Astrocyte (in vitro differentiated cells and primary cell): ENCODE data around the gene SLC36A3. TPM values are rescaled to one million over a fixed set of nuclear protein-coding genes. Genes with fewer than 3 reads are reported as not detected.

Experiments used
- DNase-seq: peaks from one replicate; pipeline ENCODE4 v3.0.0-alpha.2; 2010; ENCODE audit warnings: low read depth
- FAIRE-seq: peaks from 2 replicates; lab custom pipeline; 2011; peaks lifted over from hg19 to GRCh38; lab: Jason Lieb, UNC
- H2AFZ ChIP-seq: 2 replicates; pipeline ENCODE4 v1.6.0; 2012; ENCODE audit warnings: low read depth, low read length, inconsistent platforms
- H3K27ac ChIP-seq: 2 replicates; pipeline ENCODE4 v1.5.1; 2011; ENCODE audit warnings: low read depth, low read length, inconsistent platforms
- H3K27me3 ChIP-seq: 2 replicates; pipeline ENCODE4 v1.6.0; 2011; ENCODE audit warnings: low read length, inconsistent platforms; ENCODE audit not compliant: insufficient read depth
- H3K36me3 ChIP-seq: 2 replicates; pipeline ENCODE4 v1.5.1; 2011; ENCODE audit warnings: low read length, inconsistent platforms; ENCODE audit not compliant: insufficient read depth
- H3K4me1 ChIP-seq: 2 replicates; pipeline ENCODE4 v1.5.1; 2011; ENCODE audit warnings: low read length, inconsistent platforms; ENCODE audit not compliant: insufficient read depth
- H3K4me2 ChIP-seq: 2 replicates; pipeline ENCODE4 v1.6.0; 2012; ENCODE audit warnings: low read length, inconsistent platforms
- H3K4me3 ChIP-seq: 2 replicates; pipeline ENCODE4 v1.5.1; 2011; ENCODE audit warnings: low read depth, mild to moderate bottlenecking, low read length, inconsistent platforms; ENCODE audit not compliant: insufficient read depth
- H3K79me2 ChIP-seq: 2 replicates; pipeline ENCODE4 v1.6.0; 2012; ENCODE audit warnings: mild to moderate bottlenecking, low read length, inconsistent platforms; ENCODE audit not compliant: insufficient read depth
- H3K9ac ChIP-seq: 2 replicates; pipeline ENCODE4 v1.6.0; 2012; ENCODE audit warnings: mild to moderate bottlenecking, low read length, inconsistent platforms
- H3K9me3 ChIP-seq: 2 replicates; pipeline ENCODE4 v1.5.1; 2012; ENCODE audit warnings: low read depth, mild to moderate bottlenecking, low read length, inconsistent platforms; ENCODE audit not compliant: insufficient read depth
- H4K20me1 ChIP-seq: 2 replicates; pipeline ENCODE4 v1.6.0; 2012; ENCODE audit warnings: low read length, inconsistent platforms; ENCODE audit not compliant: insufficient read depth
- H3K27ac Mint-ChIP-seq: one replicate; pipeline ENCODE4 v1.8.0; 2021; ENCODE audit warnings: mild to moderate bottlenecking, mixed read lengths; ENCODE audit not compliant: unreplicated experiment
- H3K27me3 Mint-ChIP-seq: one replicate; pipeline ENCODE4 v1.8.0; 2021; ENCODE audit warnings: low read depth, mixed read lengths; ENCODE audit not compliant: unreplicated experiment
- H3K36me3 Mint-ChIP-seq: one replicate; pipeline ENCODE4 v1.8.0; 2021; ENCODE audit warnings: low read depth, mixed read lengths; ENCODE audit not compliant: unreplicated experiment
- H3K4me1 Mint-ChIP-seq: one replicate; pipeline ENCODE4 v1.8.0; 2021; ENCODE audit warnings: low read depth, mixed read lengths; ENCODE audit not compliant: unreplicated experiment
- H3K4me3 Mint-ChIP-seq: one replicate; pipeline ENCODE4 v1.8.0; 2021; ENCODE audit warnings: mild to moderate bottlenecking, moderate library complexity, mixed read lengths; ENCODE audit not compliant: unreplicated experiment
- H3K9me3 Mint-ChIP-seq: one replicate; pipeline ENCODE4 v1.8.0; 2021; ENCODE audit warnings: mild to moderate bottlenecking, mixed read lengths; ENCODE audit not compliant: unreplicated experiment
- EZH2 ChIP-seq: IDR thresholded peaks from 2 replicates; pipeline ENCODE4 v1.6.1; 2012; ENCODE audit warnings: mild to moderate bottlenecking, low read length, inconsistent platforms; ENCODE audit not compliant: insufficient read depth
- total RNA-seq: library from RNA; stranded (reverse); gene quantifications from 2 replicates; pipeline ENCODE4 v1.2.1, GENCODE V29; 2021
- TF ChIP-seq, protein P1 (sequence below): IDR thresholded peaks from 2 replicates; pipeline ENCODE4 v1.5.1; 2011; ENCODE audit warnings: low read depth, mild to moderate bottlenecking, inconsistent platforms, low read length, moderate library complexity; ENCODE audit not compliant: insufficient read depth

The SLC36A3 gene
- total RNA-seq, 1 donor from 2014 or later, result not detected

DNA sequence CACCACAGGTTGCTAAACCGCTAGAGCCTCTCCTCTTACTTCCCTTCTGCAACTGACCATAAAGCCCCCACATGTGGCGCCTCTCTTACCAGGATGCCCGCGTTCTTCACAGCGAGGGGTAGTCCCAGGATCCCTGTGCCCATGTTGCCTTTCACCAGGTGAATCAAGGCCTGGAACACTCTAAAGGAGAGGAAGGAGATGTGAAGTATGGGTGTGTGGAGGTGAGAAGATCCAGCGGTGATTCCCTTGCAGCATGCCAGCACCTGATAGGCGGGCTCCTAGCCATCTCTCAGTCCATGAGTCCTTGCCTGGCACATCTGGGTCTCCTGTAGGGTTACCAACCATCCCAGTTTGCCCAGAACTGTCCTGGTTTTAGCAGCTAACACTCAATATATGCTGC, 40.5 kb upstream of the SLC36A3 start:
- peaks cover 53% of the 10 kb centered on the region for H3K27me3 Mint-ChIP-seq
- Histone ChIP-seq H3K9me3 (no peaks in the 10 kb centered on the region), H3K36me3 (no peaks in the 10 kb centered on the region), H3K79me2 (no peaks in the 10 kb centered on the region), H4K20me1 (no peaks in the 10 kb centered on the region), H3K4me3 (no peak overlapping the region), H2AFZ (no peak overlapping the region), H3K4me2 (no peak overlapping the region), H3K4me1 (no peaks in the 10 kb centered on the region), H3K27ac (no peak overlapping the region), H3K9ac (no peak overlapping the region), H3K27me3 (peaks cover 9% of the 10 kb centered on the region)
- FAIRE-seq (no peak), DNase-seq (no peak)
- H3K4me3 Mint-ChIP-seq, result no peak overlapping the region
- H3K9me3 Mint-ChIP-seq, result peaks cover 9% of the 10 kb centered on the region
- TF ChIP-seq, protein P1, sequence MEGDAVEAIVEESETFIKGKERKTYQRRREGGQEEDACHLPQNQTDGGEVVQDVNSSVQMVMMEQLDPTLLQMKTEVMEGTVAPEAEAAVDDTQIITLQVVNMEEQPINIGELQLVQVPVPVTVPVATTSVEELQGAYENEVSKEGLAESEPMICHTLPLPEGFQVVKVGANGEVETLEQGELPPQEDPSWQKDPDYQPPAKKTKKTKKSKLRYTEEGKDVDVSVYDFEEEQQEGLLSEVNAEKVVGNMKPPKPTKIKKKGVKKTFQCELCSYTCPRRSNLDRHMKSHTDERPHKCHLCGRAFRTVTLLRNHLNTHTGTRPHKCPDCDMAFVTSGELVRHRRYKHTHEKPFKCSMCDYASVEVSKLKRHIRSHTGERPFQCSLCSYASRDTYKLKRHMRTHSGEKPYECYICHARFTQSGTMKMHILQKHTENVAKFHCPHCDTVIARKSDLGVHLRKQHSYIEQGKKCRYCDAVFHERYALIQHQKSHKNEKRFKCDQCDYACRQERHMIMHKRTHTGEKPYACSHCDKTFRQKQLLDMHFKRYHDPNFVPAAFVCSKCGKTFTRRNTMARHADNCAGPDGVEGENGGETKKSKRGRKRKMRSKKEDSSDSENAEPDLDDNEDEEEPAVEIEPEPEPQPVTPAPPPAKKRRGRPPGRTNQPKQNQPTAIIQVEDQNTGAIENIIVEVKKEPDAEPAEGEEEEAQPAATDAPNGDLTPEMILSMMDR, result no peak
- no peak for TF ChIP-seq EZH2
- H3K36me3 Mint-ChIP-seq, result no peaks in the 10 kb centered on the region
- H3K4me1 Mint-ChIP-seq, result no peaks in the 10 kb centered on the region
- H3K27ac Mint-ChIP-seq, result no peak overlapping the region

DNA sequence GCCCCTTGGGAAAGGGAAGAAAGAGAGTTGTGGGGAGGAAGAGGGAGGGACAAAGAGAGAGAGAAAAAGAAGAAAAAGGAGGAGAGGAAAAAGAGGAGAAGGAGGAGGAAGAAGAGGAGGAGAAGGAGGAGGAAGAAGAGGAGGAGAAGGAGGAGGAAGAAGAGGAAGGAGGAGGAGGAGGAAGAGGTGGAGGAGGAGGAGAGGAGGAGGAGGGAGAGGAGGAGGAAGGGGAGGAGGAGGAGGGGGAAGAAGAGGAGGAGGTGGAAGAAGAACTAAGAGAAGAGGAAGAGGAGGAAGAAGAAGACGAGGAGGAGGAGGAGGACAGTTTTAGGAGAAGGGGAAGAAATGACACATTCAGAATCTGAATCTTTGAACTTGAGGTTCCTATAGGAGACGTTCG, 36.4 kb upstream of the SLC36A3 start:
- H3K36me3 Mint-ChIP-seq, result no peaks in the 10 kb centered on the region
- Histone ChIP-seq H3K9ac (no peak overlapping the region), H4K20me1 (no peaks in the 10 kb centered on the region), H3K79me2 (no peaks in the 10 kb centered on the region), H3K4me3 (no peak overlapping the region), H3K27ac (no peak overlapping the region), H3K36me3 (no peaks in the 10 kb centered on the region), H2AFZ (no peak overlapping the region), H3K27me3 (peaks cover 3% of the 10 kb centered on the region), H3K4me2 (no peak overlapping the region), H3K4me1 (no peaks in the 10 kb centered on the region), H3K9me3 (no peaks in the 10 kb centered on the region)
- no peak overlapping the region for H3K27ac Mint-ChIP-seq
- no peak overlapping the region for H3K4me3 Mint-ChIP-seq
- peaks cover 38% of the 10 kb centered on the region for H3K27me3 Mint-ChIP-seq
- TF ChIP-seq, protein P1, result no peak
- no peak for TF ChIP-seq EZH2
- peaks cover 9% of the 10 kb centered on the region for H3K9me3 Mint-ChIP-seq
- DNase-seq (no peak), FAIRE-seq (no peak)
- no peaks in the 10 kb centered on the region for H3K4me1 Mint-ChIP-seq

DNA sequence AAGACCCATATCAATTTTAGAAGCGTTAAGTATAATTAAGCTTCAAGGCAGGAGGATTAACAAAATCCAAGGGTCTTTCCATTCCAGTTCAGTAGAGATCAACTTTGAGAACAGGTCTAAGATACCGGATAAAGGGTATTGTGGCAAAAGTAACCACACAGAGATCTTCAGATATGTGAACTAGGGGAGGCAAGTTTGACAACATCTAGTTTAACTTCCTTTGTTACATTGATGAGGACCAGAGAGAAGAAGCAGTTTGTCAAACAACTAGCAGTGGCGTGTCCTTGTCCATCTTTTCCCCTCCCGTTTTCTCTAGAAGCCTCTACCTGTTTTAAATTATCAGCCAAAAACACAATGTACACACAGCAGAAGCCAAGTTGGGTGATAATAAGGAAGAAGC, 35.2 kb upstream of the SLC36A3 start:
- Histone ChIP-seq H3K27ac (no peak overlapping the region), H3K4me2 (no peak overlapping the region), H3K27me3 (peaks cover 3% of the 10 kb centered on the region), H3K9me3 (no peaks in the 10 kb centered on the region), H3K9ac (no peak overlapping the region), H3K36me3 (no peaks in the 10 kb centered on the region), H3K4me3 (no peak overlapping the region), H3K4me1 (no peaks in the 10 kb centered on the region), H2AFZ (no peak overlapping the region), H4K20me1 (no peaks in the 10 kb centered on the region), H3K79me2 (no peaks in the 10 kb centered on the region)
- Mint-ChIP-seq H3K4me1 (no peaks in the 10 kb centered on the region), H3K27ac (no peak overlapping the region), H3K9me3 (peaks cover 9% of the 10 kb centered on the region), H3K36me3 (no peaks in the 10 kb centered on the region), H3K27me3 (peaks cover 32% of the 10 kb centered on the region), H3K4me3 (no peak overlapping the region)
- no peak for FAIRE-seq
- DNase-seq, result no peak
- TF ChIP-seq EZH2, result no peak
- TF ChIP-seq, protein P1, result no peak
